ENCODE data around the gene ILKAP.

The ILKAP gene

GRCh38 chr2:238133499-238134392 lies 69.7 kb downstream of the ILKAP start:
- DNase-seq, result no peak

- DNase-seq, result no peak
Measured at GRCh38 chr2:238132463-238133450, 70.7 kb downstream of the ILKAP start.

GRCh38 chr2:238131761-238132462 lies 71.6 kb downstream of the ILKAP start:
- no peak for DNase-seq

GRCh38 chr2:238130696-238131628 lies 72.5 kb downstream of the ILKAP start:
- no peak for DNase-seq

- no peak for DNase-seq
Measured at GRCh38 chr2:238130111-238130695, 73.3 kb downstream of the ILKAP start.

GRCh38 chr2:238129166-238130010 lies 74.1 kb downstream of the ILKAP start:
- DNase-seq, result no peak

GRCh38 chr2:238128534-238129001 lies 74.9 kb downstream of the ILKAP start:
- no peak for DNase-seq

- DNase-seq, result no peak
Measured at GRCh38 chr2:238128061-238128440, 75.4 kb downstream of the ILKAP start.

GRCh38 chr2:238127165-238128060 lies 76.1 kb downstream of the ILKAP start:
- DNase-seq, result peak; percentile 75

- no peak for DNase-seq
Measured at GRCh38 chr2:238126775-238127164, 76.7 kb downstream of the ILKAP start.

- DNase-seq, result no peak
Measured at GRCh38 chr2:238126338-238126737, 77.2 kb downstream of the ILKAP start.

- no peak for DNase-seq
Measured at GRCh38 chr2:238125127-238125885, 78.2 kb downstream of the ILKAP start.

- DNase-seq, result no peak
Measured at GRCh38 chr2:238124488-238125126, 78.9 kb downstream of the ILKAP start.

- DNase-seq, result no peak
Measured at GRCh38 chr2:238123991-238124470, 79.5 kb downstream of the ILKAP start.

- no peak for DNase-seq
Measured at GRCh38 chr2:238123218-238123971, 80.1 kb downstream of the ILKAP start.

- no peak for DNase-seq
Measured at GRCh38 chr2:238122287-238123217, 80.9 kb downstream of the ILKAP start.
